ENCODE data around the gene NBAS. TPM values are rescaled to one million over a fixed set of nuclear protein-coding genes. Genes with fewer than 3 reads are reported as not detected.

The NBAS gene
- total RNA-seq, 1 experiment from 2014 or later = 28.9 TPM

DNA sequence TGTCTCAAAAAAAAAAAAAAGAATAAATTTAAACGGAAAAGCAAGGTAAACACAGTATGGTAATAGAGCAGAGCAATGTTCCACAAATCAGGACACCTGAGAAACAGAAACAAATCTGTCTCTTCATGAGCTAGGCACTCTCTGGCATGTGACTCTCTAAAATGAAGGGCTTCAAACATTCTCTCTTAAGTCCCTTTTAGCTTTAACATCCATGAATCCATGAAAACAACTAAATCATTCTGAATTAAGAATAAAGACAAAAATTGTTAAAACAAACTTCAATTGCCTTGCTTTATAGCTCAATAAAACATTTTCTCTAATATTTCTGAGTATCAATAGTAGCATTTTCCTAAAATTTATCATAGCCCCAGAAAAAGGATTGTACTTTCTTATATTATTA is 132.1 kb downstream of the NBAS start:
- Histone ChIP-seq H3K36me3 (ENCODE audit: low read depth) (no peaks in the 10 kb centered on the region), H3K4me3 (no peak overlapping the region), H3K9me2 (ENCODE audit: insufficient read depth) (no peaks in the 10 kb centered on the region), H3K27me3 (ENCODE audit: insufficient read depth, low read depth) (no peaks in the 10 kb centered on the region), H3K4me2 (no peak overlapping the region), H3F3A (ENCODE audit: insufficient read depth, low read depth) (no peaks in the 10 kb centered on the region), H3K9me3 (ENCODE audit: insufficient read depth, low read depth) (no peaks in the 10 kb centered on the region), H2AFZ (no peak overlapping the region), H3K79me2 (ENCODE audit: low read depth) (no peaks in the 10 kb centered on the region), H4K20me1 (ENCODE audit: insufficient read depth) (no peaks in the 10 kb centered on the region), H3K27ac (no peak overlapping the region), H3K4me1 (replicated peaks; ENCODE audit: insufficient read depth) (no peaks in the 10 kb centered on the region)
- no TSS peak for BruUV-seq (replicated peaks)
- POLR2A ChIA-PET (ENCODE audit: unreplicated experiment) = interaction anchor here (0.6 kb wide), 1 partner anchor 23 kb away, joined by 3 read pairs; no protein-coding TSS in a partner anchor
- no peak for TF ChIP-seq EZH2 (IDR thresholded peaks at IDR 0.05; ENCODE audit: low read depth)
- no peak for TF ChIP-seq CTCF (conservative IDR thresholded peaks at IDR 0.05)
- CTCF ChIA-PET = no interaction called here
- intact Hi-C loops (cut with micrococcal nuclease; ENCODE audit: unreplicated experiment) = no loop called here
- no peak for DNase-seq

- H3K4me2 ChIP-seq = no peak overlapping the region
- H3F3A ChIP-seq (ENCODE audit: insufficient read depth, low read depth) = no peaks in the 10 kb centered on the region
- TF ChIP-seq CTCF (conservative IDR thresholded peaks at IDR 0.05) = no peak
- no peak for TF ChIP-seq EZH2 (IDR thresholded peaks at IDR 0.05; ENCODE audit: low read depth)
- CTCF ChIA-PET = no interaction called here
- no peak overlapping the region for H2AFZ ChIP-seq
- intact Hi-C loops (cut with micrococcal nuclease; ENCODE audit: unreplicated experiment) = no loop called here
- POLR2A ChIA-PET (ENCODE audit: unreplicated experiment) = no interaction called here
- no peaks in the 10 kb centered on the region for H3K27me3 ChIP-seq (ENCODE audit: insufficient read depth, low read depth)
- no peak overlapping the region for H3K4me3 ChIP-seq
- H3K9me2 ChIP-seq (ENCODE audit: insufficient read depth) = no peaks in the 10 kb centered on the region
- no peaks in the 10 kb centered on the region for H3K36me3 ChIP-seq (ENCODE audit: low read depth)
- no peak overlapping the region for H3K27ac ChIP-seq
- no peaks in the 10 kb centered on the region for H3K79me2 ChIP-seq (ENCODE audit: low read depth)
- no TSS peak for BruUV-seq (replicated peaks)
- no peaks in the 10 kb centered on the region for H4K20me1 ChIP-seq (ENCODE audit: insufficient read depth)
- DNase-seq = no peak
- no peaks in the 10 kb centered on the region for H3K4me1 ChIP-seq (replicated peaks; ENCODE audit: insufficient read depth)
- H3K9me3 ChIP-seq (ENCODE audit: insufficient read depth, low read depth) = no peaks in the 10 kb centered on the region
Measured at GRCh38 chr2:15427987-15428386, 133.1 kb downstream of the NBAS start.

- Histone ChIP-seq H3K36me3 (ENCODE audit: low read depth) (no peaks in the 10 kb centered on the region), H3K27ac (no peak overlapping the region), H3K79me2 (ENCODE audit: low read depth) (no peaks in the 10 kb centered on the region), H3K4me3 (no peak overlapping the region), H3K4me1 (replicated peaks; ENCODE audit: insufficient read depth) (no peaks in the 10 kb centered on the region), H3F3A (ENCODE audit: insufficient read depth, low read depth) (no peaks in the 10 kb centered on the region), H3K4me2 (no peak overlapping the region), H4K20me1 (ENCODE audit: insufficient read depth) (no peaks in the 10 kb centered on the region), H3K9me2 (ENCODE audit: insufficient read depth) (no peaks in the 10 kb centered on the region), H3K27me3 (ENCODE audit: insufficient read depth, low read depth) (no peaks in the 10 kb centered on the region), H2AFZ (no peak overlapping the region), H3K9me3 (ENCODE audit: insufficient read depth, low read depth) (no peaks in the 10 kb centered on the region)
- POLR2A ChIA-PET (ENCODE audit: unreplicated experiment) = no interaction called here
- CTCF ChIA-PET = no interaction called here
- BruUV-seq (replicated peaks) = no TSS peak
- no peak for DNase-seq
- intact Hi-C loops (cut with micrococcal nuclease; ENCODE audit: unreplicated experiment) = no loop called here
- TF ChIP-seq EZH2 (IDR thresholded peaks at IDR 0.05; ENCODE audit: low read depth) (no peak), CTCF (conservative IDR thresholded peaks at IDR 0.05) (no peak)
Measured at GRCh38 chr2:15426606-15427005, 134.5 kb downstream of the NBAS start.
